CD4-positive, alpha-beta memory T cell (primary cell): ENCODE measurements around the gene STXBP1. TPM values are rescaled to one million over a fixed set of nuclear protein-coding genes. Genes with fewer than 3 reads are reported as not detected.
A peak's percentile ranks its signal among the peaks of the same experiment; 100 is the strongest.

Experiments
- CTCF ChIA-PET: fragments of 350-600 bp; sonication (Branson Sonifier 250); formaldehyde crosslinking; loops from one replicate; lab custom pipeline; 2021; ENCODE audit warnings: inconsistent platforms; ENCODE audit not compliant: partially characterized antibody; lab: Charles Lee
- POLR2A ChIA-PET: fragments of 350-600 bp; sonication (Branson Sonifier 250); formaldehyde crosslinking; loops from one replicate; lab custom pipeline; 2021; ENCODE audit not compliant: partially characterized antibody; lab: Charles Lee
- DNase-seq, 5 donors: peaks; one replicate each; pipeline versions ENCODE4 v3.0.0 to v3.0.0-alpha.2; 2020 to 2022; ENCODE audit warnings: mixed read lengths in 1 of 5
- H3K27ac ChIP-seq: one replicate; pipeline ENCODE4 v1.7.0; 2013; ENCODE audit warnings: low read depth, low read length
- H3K27me3 ChIP-seq: 2 replicates; pipeline ENCODE4 v1.7.0; 2013; ENCODE audit warnings: mild to moderate bottlenecking, low read length, moderate library complexity; ENCODE audit not compliant: insufficient read depth
- H3K36me3 ChIP-seq: 2 replicates; pipeline ENCODE4 v1.7.0; 2013; ENCODE audit warnings: mild to moderate bottlenecking, low read length, moderate library complexity; ENCODE audit not compliant: insufficient read depth
- H3K4me1 ChIP-seq: 2 replicates; pipeline ENCODE4 v1.7.0; 2013; ENCODE audit warnings: mild to moderate bottlenecking, low read length, moderate library complexity; ENCODE audit not compliant: insufficient read depth
- H3K4me3 ChIP-seq, 2 donors: one replicate each; pipeline ENCODE4 v1.7.0; 2013; ENCODE audit warnings: low read length in 2 of 2, mild to moderate bottlenecking in 1 of 2
- H3K9me3 ChIP-seq, 2 donors: one replicate each; pipeline ENCODE4 v1.7.0; 2013; ENCODE audit warnings: low read length in 2 of 2, control low read depth in 1 of 2; ENCODE audit not compliant: control insufficient read depth in 1 of 2
- H3K27ac Mint-ChIP-seq, 7 donors: one replicate each; pipeline ENCODE4 v1.8.0; 2020 to 2021; ENCODE audit warnings: mixed read lengths in 7 of 7, mild to moderate bottlenecking in 6 of 7, inconsistent platforms in 3 of 7, moderate library complexity in 3 of 7
- H3K27me3 Mint-ChIP-seq, 2 donors: one replicate each; pipeline ENCODE4 v1.8.0; 2020 to 2021; ENCODE audit warnings: mixed read lengths in 2 of 2
- H3K36me3 Mint-ChIP-seq, 2 donors: one replicate each; pipeline ENCODE4 v1.8.0; 2020 to 2021; ENCODE audit warnings: mixed read lengths in 2 of 2, inconsistent platforms in 1 of 2, mild to moderate bottlenecking in 1 of 2
- H3K4me1 Mint-ChIP-seq, 4 donors: one replicate each; pipeline ENCODE4 v1.8.0; 2020 to 2021; ENCODE audit warnings: mixed read lengths in 4 of 4, mild to moderate bottlenecking in 1 of 4
- H3K4me3 Mint-ChIP-seq, 8 donors: one replicate each; pipeline ENCODE4 v1.8.0; 2020 to 2021; ENCODE audit warnings: mixed read lengths in 8 of 8, mild to moderate bottlenecking in 7 of 8, moderate library complexity in 6 of 8, inconsistent platforms in 3 of 8
- H3K9me3 Mint-ChIP-seq, 8 donors: one replicate each; pipeline ENCODE4 v1.8.0; 2020 to 2021; ENCODE audit warnings: mixed read lengths in 8 of 8, mild to moderate bottlenecking in 5 of 8, inconsistent platforms in 3 of 8, moderate library complexity in 1 of 8
- intact Hi-C: fragments of 100-400 bp; cut with micrococcal nuclease; formaldehyde crosslinking; loops from one replicate; pipeline ENCODE4 v1.15.1; 2023
- polyA plus RNA-seq, 2 donors: library from polyadenylated mRNA; unstranded; fragments of 300-500 nt; fragmentation: Illumina TruSeq; gene quantifications; one replicate each; pipeline ENCODE4 v1.2.3, GENCODE V29; 2021
- total RNA-seq, 2 experiments: library from RNA; stranded (reverse); gene quantifications; one replicate each; pipeline ENCODE4 v1.2.3, GENCODE V29; 2021

The STXBP1 gene
- total and polyA plus RNA-seq, 4 experiments from 2014 or later: 4.8 to 20.9 (median 12.7) TPM

DNA sequence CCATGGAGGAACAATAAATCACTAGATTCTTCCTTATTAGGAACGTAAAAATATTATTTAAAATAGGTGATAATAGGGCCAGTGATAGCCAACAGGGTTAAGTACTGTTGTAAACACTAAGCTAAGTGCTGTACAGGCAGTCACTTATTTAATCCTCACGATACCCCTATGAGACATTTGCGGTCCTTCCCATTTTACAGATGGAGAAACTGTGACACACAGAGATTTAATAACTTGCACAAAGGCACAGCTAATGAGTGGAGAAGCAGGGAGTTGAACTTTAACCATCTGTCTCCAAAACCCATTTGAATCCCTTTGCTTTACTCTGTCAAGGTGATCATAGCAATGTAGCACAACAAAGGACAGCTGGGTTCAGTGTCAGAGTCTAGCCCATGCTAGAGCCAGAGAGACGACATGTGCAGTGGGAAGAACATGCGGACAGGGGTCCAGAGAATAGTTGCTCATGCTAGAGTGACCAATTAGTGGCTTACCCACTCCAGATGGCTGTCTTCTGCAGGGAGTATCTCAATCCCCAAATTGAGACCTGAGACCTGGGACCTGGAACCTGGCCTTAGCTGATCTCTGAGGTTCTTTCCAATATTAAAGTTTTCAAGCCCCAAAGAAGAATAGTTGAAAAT, 28.9 kb downstream of the STXBP1 start:
- no peaks in the 10 kb centered on the region for H3K27me3 ChIP-seq
- no peak overlapping the region for H3K27ac Mint-ChIP-seq
- no peak overlapping the region for H3K4me3 ChIP-seq
- no peaks in the 10 kb centered on the region for H3K36me3 Mint-ChIP-seq
- no peak overlapping the region for H3K27ac ChIP-seq
- H3K4me1 Mint-ChIP-seq: no peaks in the 10 kb centered on the region
- intact Hi-C loops: no loop called here
- peaks cover 2 to 3% of the 10 kb centered on the region in 2 donors for H3K27me3 Mint-ChIP-seq
- ChIA-PET CTCF (no interaction called here), POLR2A (interaction anchor here (0.6 to 2.1 kb wide), 2 partner anchors 74 to 1123 kb away, joined by 3 to 4 read pairs; partner anchors contain the start of genes PTRH1 and TTC16)
- no peaks in the 10 kb centered on the region for H3K9me3 ChIP-seq
- no peaks in the 10 kb centered on the region for H3K4me1 ChIP-seq
- DNase-seq: no peak
- H3K4me3 Mint-ChIP-seq: no peak overlapping the region
- H3K36me3 ChIP-seq: no peaks in the 10 kb centered on the region
- H3K9me3 Mint-ChIP-seq: no peaks in the 10 kb centered on the region

DNA sequence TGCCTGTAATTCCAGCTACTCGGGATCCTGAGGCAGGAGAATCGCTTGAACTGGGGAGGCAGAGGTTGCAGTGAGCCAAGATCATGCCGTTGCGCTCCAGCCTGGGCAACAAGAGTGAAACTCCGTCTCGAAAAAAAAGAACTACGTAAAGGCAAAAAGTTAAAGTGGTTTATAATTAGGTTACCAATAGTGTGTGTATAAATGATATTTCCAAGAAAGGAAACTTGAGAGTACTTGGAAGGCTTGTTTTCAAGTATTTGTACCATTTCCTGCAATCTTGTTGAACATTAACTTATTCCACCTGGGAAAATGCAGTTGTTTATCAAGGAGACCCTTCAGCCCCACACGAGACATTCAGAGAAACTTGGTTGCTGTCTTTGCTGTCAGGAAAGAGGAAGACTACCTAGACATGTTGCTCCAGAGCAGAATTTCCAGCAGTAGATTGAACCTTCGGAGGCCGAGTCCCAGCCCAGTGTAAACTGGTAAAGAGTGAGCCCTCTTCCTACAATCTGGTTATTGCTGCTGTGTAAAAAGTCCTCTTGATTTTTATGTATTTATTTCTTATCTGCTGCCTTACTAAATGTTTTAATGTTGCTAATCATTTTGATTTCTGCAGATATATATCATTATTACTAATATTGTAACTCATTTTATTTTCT, 30.1 kb downstream of the STXBP1 start:
- no peak overlapping the region for H3K4me3 Mint-ChIP-seq
- no peak overlapping the region for H3K27ac ChIP-seq
- POLR2A ChIA-PET: no interaction called here
- intact Hi-C loops: no loop called here
- no peaks in the 10 kb centered on the region for H3K4me1 Mint-ChIP-seq
- peaks cover 2 to 3% of the 10 kb centered on the region in 2 donors for H3K27me3 Mint-ChIP-seq
- CTCF ChIA-PET: interaction anchor here (0.9 kb wide), 1 partner anchor 10 kb away, joined by 3 read pairs; no protein-coding TSS in a partner anchor
- peak overlapping the region in 1 of 7 donors; percentile 64 for H3K27ac Mint-ChIP-seq
- no peaks in the 10 kb centered on the region for H3K4me1 ChIP-seq
- H3K9me3 Mint-ChIP-seq: no peaks in the 10 kb centered on the region
- no peaks in the 10 kb centered on the region for H3K9me3 ChIP-seq
- H3K27me3 ChIP-seq: no peaks in the 10 kb centered on the region
- H3K36me3 ChIP-seq: no peaks in the 10 kb centered on the region
- no peak for DNase-seq
- no peak overlapping the region for H3K4me3 ChIP-seq
- no peaks in the 10 kb centered on the region for H3K36me3 Mint-ChIP-seq

DNA sequence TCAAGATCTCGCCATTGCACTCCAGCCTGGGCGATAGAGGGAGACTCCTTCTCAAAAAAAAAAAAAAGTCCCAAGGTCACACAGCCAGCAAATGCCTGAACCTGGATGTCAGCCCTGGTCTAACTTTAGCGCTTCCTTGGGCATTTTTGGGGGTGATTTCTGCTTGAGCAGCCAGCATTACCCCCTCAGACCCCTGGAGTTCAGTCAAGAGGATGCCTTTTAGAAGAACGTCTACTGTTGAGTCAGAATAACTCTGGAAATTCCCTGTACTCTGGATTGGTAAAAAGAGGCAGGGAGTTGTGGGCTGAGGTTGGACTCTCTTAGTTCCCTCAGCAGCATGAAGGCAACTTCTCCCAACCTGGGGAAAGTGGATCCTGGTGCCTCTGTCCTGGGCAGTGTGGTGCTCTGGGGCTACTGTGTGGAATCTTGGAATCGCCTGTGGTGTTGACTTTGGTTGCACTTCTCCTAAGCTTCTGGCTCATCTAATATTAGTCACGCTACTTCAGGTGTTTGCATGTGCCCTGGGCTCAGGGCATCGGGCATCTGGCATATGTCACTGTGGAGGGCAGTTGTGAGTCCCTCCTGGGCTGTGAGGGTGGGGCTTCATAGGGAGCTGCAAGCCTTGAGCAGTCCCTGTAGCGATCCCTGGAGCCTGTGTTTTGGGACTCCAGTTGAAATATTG, 32.2 kb downstream of the STXBP1 start:
- Histone ChIP-seq H3K4me3 (no peak overlapping the region), H3K36me3 (no peaks in the 10 kb centered on the region), H3K9me3 (no peaks in the 10 kb centered on the region), H3K27me3 (no peaks in the 10 kb centered on the region), H3K4me1 (no peaks in the 10 kb centered on the region), H3K27ac (no peak overlapping the region)
- no peaks in the 10 kb centered on the region for H3K4me1 Mint-ChIP-seq
- H3K27ac Mint-ChIP-seq: peak overlapping the region in 1 of 7 donors; percentile 40
- H3K9me3 Mint-ChIP-seq: no peaks in the 10 kb centered on the region
- intact Hi-C loops: no loop called here
- H3K27me3 Mint-ChIP-seq: peaks cover 2 to 3% of the 10 kb centered on the region in 2 donors
- no peak for DNase-seq
- H3K4me3 Mint-ChIP-seq: no peak overlapping the region
- H3K36me3 Mint-ChIP-seq: no peaks in the 10 kb centered on the region
- ChIA-PET POLR2A (no interaction called here), CTCF (no interaction called here)

DNA sequence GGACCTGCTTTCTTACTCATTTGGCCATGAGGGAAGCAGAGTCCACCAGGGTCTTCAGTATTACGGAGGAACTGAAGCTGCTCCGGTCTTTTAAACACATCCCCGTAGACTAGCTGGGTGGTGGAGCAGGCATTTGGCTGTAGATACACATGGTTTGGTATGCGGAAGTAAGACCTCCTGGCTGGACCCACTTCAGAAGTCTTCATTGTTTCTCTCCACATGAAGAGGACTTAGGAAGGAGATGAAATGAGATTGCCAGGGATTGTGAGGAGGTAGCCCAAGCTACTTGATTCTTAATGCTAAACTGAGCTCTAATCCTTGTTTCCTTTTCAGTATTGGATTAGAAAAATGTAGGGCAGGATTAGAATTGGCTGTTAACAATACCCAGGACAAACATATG, 32.9 kb downstream of the STXBP1 start:
- intact Hi-C loops: no loop called here
- Histone ChIP-seq H3K4me1 (no peaks in the 10 kb centered on the region), H3K4me3 (no peak overlapping the region), H3K36me3 (no peaks in the 10 kb centered on the region), H3K9me3 (no peaks in the 10 kb centered on the region), H3K27me3 (no peaks in the 10 kb centered on the region), H3K27ac (no peak overlapping the region)
- no peak for DNase-seq
- ChIA-PET POLR2A (no interaction called here), CTCF (no interaction called here)
- H3K4me1 Mint-ChIP-seq: no peaks in the 10 kb centered on the region
- no peaks in the 10 kb centered on the region for H3K9me3 Mint-ChIP-seq
- peaks cover 2 to 3% of the 10 kb centered on the region in 2 donors for H3K27me3 Mint-ChIP-seq
- no peaks in the 10 kb centered on the region for H3K36me3 Mint-ChIP-seq
- H3K27ac Mint-ChIP-seq: no peak overlapping the region
- H3K4me3 Mint-ChIP-seq: no peak overlapping the region

DNA sequence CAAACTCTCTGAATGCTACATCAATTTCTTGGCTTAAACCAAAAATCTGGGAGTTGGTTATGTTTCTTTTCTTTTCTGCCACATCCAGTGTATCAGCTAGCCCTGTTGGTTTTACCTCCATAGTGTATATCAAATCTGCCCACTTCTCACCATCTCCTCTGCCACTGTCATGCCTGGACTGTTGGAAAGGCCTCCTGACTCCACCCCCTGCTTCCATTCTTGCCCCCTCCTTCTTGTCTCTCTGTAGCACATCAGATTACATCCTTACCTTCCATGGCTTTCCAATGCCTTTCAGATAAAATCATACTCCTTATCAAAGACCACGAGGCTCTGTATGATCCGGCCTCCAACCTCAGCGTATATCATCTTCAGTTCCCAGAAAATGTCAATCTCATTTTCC, 35.4 kb downstream of the STXBP1 start:
- no peak for DNase-seq
- Histone ChIP-seq H3K9me3 (no peaks in the 10 kb centered on the region), H3K4me3 (no peak overlapping the region), H3K4me1 (no peaks in the 10 kb centered on the region), H3K27me3 (no peaks in the 10 kb centered on the region), H3K36me3 (no peaks in the 10 kb centered on the region), H3K27ac (no peak overlapping the region)
- Mint-ChIP-seq H3K36me3 (peaks cover 0 to 4% of the 10 kb centered on the region in 2 donors), H3K27me3 (peaks cover 2 to 3% of the 10 kb centered on the region in 2 donors), H3K4me3 (no peak overlapping the region), H3K9me3 (peaks cover 0 to 2% (median 0%) of the 10 kb centered on the region in 8 donors), H3K27ac (no peak overlapping the region), H3K4me1 (no peaks in the 10 kb centered on the region)
- CTCF ChIA-PET: no interaction called here
- POLR2A ChIA-PET: no interaction called here
- intact Hi-C loops: no loop called here

DNA sequence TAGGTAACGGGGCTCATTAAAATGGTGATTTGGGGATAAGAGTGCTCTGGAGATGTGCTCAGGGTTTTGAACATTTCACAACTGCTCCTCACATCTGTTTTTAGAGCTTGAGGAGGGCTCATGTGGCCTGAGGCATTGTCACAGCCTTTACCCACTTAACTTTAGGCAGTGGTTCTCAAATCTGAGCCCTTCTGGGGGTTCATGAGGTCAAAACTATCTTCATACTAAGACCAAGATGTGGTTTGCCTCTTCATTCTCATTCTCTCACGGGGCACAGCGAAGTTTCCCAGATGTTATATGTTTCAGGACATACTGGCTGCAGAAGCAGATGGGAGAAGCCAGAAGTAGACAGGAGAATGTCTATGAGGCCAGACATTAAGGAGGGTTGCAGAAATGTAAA, 38.4 kb downstream of the STXBP1 start:
- H3K4me3 ChIP-seq: no peak overlapping the region
- H3K9me3 ChIP-seq: no peaks in the 10 kb centered on the region
- DNase-seq: no peak
- no peak overlapping the region for H3K4me3 Mint-ChIP-seq
- H3K36me3 ChIP-seq: no peaks in the 10 kb centered on the region
- H3K36me3 Mint-ChIP-seq: peaks cover 1 to 12% of the 10 kb centered on the region in 2 donors
- H3K4me1 Mint-ChIP-seq: no peaks in the 10 kb centered on the region
- H3K27ac ChIP-seq: no peak overlapping the region
- no peaks in the 10 kb centered on the region for H3K27me3 ChIP-seq
- peaks cover 0 to 2% (median 0%) of the 10 kb centered on the region in 8 donors for H3K9me3 Mint-ChIP-seq
- ChIA-PET POLR2A (interaction anchor here (0.7 kb wide), 1 partner anchor 69 kb away, joined by 3 read pairs; no protein-coding TSS in a partner anchor), CTCF (no interaction called here)
- intact Hi-C loops: no loop called here
- H3K4me1 ChIP-seq: no peaks in the 10 kb centered on the region
- H3K27ac Mint-ChIP-seq: peak overlapping the region in 1 of 7 donors; percentile 34
- peaks cover 0 to 2% of the 10 kb centered on the region in 2 donors for H3K27me3 Mint-ChIP-seq
